Spleen (tissue), 11 donors: ENCODE measurements around the gene BANP. TPM values are rescaled to one million over a fixed set of nuclear protein-coding genes. Genes with fewer than 3 reads are reported as not detected.

Experiments used
- DNase-seq: peaks from one replicate; pipeline ENCODE4 v3.0.0-alpha.2; 2020
- H3K27ac ChIP-seq, 8 donors: fragments of 200-600 bp; sonication (generic) in 7 of 8; 1 replicate in 4 of 8; 2 replicates in 4 of 8; pipeline versions ENCODE4 v1.5.0 to v1.8.0; 2016 to 2021; ENCODE audit warnings: inconsistent platforms in 4 of 8, mild to moderate bottlenecking in 4 of 8, moderate library complexity in 1 of 8
- H3K27me3 ChIP-seq, 7 donors: fragments of 200-600 bp; sonication (generic) in 6 of 7; replicated peaks in 1 of 7; 1 replicate in 4 of 7; 2 replicates in 3 of 7; pipeline versions ENCODE4 v1.5.0 to v1.8.0; 2016 to 2021; ENCODE audit warnings: inconsistent platforms in 3 of 7, mild to moderate bottlenecking in 1 of 7
- H3K36me3 ChIP-seq, 6 donors: fragments of 200-600 bp; sonication (generic) in 5 of 6; 1 replicate in 4 of 6; 2 replicates in 2 of 6; pipeline versions ENCODE4 v1.5.0 to v1.8.0; 2016 to 2021; ENCODE audit warnings: inconsistent platforms in 2 of 6
- H3K4me1 ChIP-seq, 6 donors: fragments of 200-600 bp; sonication (generic) in 5 of 6; 1 replicate in 3 of 6; 2 replicates in 3 of 6; pipeline versions ENCODE4 v1.5.0 to v1.8.0; 2016 to 2021; ENCODE audit warnings: inconsistent platforms in 3 of 6
- H3K4me3 ChIP-seq, 8 donors: fragments of 200-600 bp; sonication (generic) in 7 of 8; 1 replicate in 4 of 8; 2 replicates in 4 of 8; pipeline versions ENCODE4 v1.5.0 to v1.8.0; 2016 to 2021; ENCODE audit warnings: inconsistent platforms in 4 of 8, mild to moderate bottlenecking in 4 of 8, moderate library complexity in 2 of 8
- H3K9me3 ChIP-seq, 8 donors: fragments of 200-600 bp; sonication (generic) in 7 of 8; 1 replicate in 4 of 8; 2 replicates in 4 of 8; pipeline versions ENCODE4 v1.5.0 to v1.8.0; 2016 to 2021; ENCODE audit warnings: inconsistent platforms in 4 of 8
- POLR2A ChIP-seq, 3 donors: fragments of 450-650 bp; IDR thresholded peaks; one replicate each; pipeline ENCODE4 v1.5.1; 2017; ENCODE audit warnings: antibody characterized with exemption in 3 of 3, mild to moderate bottlenecking in 1 of 3
- POLR2AphosphoS5 ChIP-seq, 3 donors: sonication (generic); formaldehyde crosslinking; IDR thresholded peaks; one replicate each; pipeline ENCODE4 v1.5.1; 2017; ENCODE audit warnings: antibody characterized with exemption in 3 of 3
- WGBS, 5 donors: extraction: QIAGEN DNeasy Blood & Tissue Kit in 3 of 5; methylation state at CpG; one replicate each; pipeline versions ENCODE4 v1.1.5 to v1.1.7; 2013 to 2018; 5-methylcytosine and 5-hydroxymethylcytosine counted together
- intact Hi-C: fragments of 100-400 bp; cut with DNase I; formaldehyde crosslinking; loops from one replicate; pipeline ENCODE4 v1.15.0; 2023; ENCODE audit warnings: low total_unique reads
- polyA plus RNA-seq, 3 donors: library from polyadenylated mRNA; stranded (reverse); fragments of 200-250 nt; gene quantifications; one replicate each; pipeline ENCODE4 v1.2.1, GENCODE V29; 2013
- total RNA-seq, 7 donors: library from RNA; depleted of rRNA in 3 of 7; stranded (reverse); fragments of >200 nt in 3 of 7; fragmentation: NEBNext Ultra II Directional in 4 of 7; extraction: Animal tissue kit (Norgen Biotek cat#: 25700) in 4 of 7; gene quantifications; one replicate each; pipeline versions ENCODE4 v1.1.0 to v1.2.1, GENCODE V29; 2016 to 2021
- TF ChIP-seq, protein P1 (sequence below), 11 experiments: fragments of 200-600 bp in 7 of 11; fragments of 450-650 bp in 4 of 11; sonication (generic) in 4 of 11; IDR thresholded peaks in 8 of 11; conservative IDR thresholded peaks in 3 of 11; 1 replicate in 7 of 11; 2 replicates in 4 of 11; pipeline versions ENCODE4 v1.4.0 to v1.8.0; 2016 to 2021; ENCODE audit warnings: antibody characterized with exemption in 11 of 11, inconsistent platforms in 4 of 11, mild to moderate bottlenecking in 1 of 11
- donor health status: healthy with polysubstance abuse.
- donor health status: DM: no; HTN: no; CAD: no; lungs with moderate emphysema.
- donor health status: DM: no; HTN: no; CAD: no.
- donor health status: Bipolar disorder and iron deficiency.
- donor health status: healthy.
- donor health status: DM: no; HTN: no; CAD: no.
- donor health status: DM: yes; HTN: yes; CAD: no.

Gene BANP
- total and polyA plus RNA-seq, 10 donors = 15.9 to 57.1 (median 42.7) TPM

DNA sequence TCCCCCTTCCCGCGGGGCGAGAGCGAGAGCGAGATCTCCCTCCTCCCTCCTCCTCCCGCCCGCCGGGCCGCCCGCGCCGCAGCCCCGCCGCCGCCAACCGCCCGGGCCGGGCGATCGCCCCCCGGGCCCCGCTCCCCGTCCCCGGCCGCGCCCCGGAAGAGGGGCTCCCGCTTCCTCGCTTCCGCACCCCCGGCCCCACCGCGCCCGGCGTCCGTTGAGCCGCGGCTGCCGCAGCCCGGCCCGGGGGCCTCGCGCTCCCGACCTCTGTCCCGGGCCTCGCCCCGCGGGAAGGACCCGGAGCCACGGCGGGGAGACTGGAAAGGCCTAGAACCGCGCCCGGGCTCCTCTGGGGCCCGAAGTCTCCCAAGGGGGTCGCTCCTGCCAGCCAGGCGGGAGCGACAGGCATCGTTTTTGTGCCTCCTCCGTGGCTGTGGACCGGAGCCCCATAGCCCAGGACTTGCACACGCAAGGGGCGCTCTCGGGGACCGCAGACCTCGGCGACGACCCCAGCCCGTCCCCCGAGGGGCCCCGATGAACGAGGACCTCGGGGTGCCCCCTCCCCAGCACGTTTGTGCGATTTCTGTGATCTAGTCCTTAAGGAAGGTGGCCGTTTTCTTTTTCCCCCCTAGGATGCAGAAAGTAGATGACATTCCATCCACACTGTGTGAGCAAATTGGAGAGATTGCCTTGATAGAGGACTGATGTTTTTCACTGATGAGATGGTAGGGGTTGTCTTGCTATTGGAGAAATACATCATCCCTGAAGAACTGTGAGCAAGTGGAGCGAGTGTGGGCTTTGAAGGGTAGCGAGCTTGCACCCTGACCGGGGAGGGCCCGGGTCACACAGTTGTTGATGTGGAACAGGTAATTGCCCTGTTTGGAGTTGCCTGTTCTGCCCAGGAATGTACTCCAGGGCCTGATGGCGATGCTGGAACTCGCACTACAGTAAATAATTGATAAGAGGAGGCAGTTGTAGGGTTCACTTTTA, 611 bp downstream of the BANP start:
- Histone ChIP-seq H3K4me1 (peaks cover 47 to 82% (median 59%) of the 10 kb centered on the region in 6 donors), H3K4me3 (peak overlapping the region; percentile 67 to 95 (median 78)), H3K27me3 (no peaks in the 10 kb centered on the region), H3K9me3 (no peaks in the 10 kb centered on the region), H3K36me3 (peaks cover 0 to 28% (median 0%) of the 10 kb centered on the region in 6 donors), H3K27ac (peak overlapping the region; percentile 91 to 98 (median 96))
- intact Hi-C loops = no loop called here
- WGBS, 5 donors = 3 to 6% (median 4%) methylated on average over 22 to 82 of the region's 82 CpGs
- DNase-seq = no peak
- TF ChIP-seq POLR2A (IDR thresholded peaks at IDR 0.05) = peak in 1 of 3 donors; percentile 34
- no peak for TF ChIP-seq POLR2AphosphoS5 (IDR thresholded peaks at IDR 0.05)
- TF ChIP-seq, protein P1, sequence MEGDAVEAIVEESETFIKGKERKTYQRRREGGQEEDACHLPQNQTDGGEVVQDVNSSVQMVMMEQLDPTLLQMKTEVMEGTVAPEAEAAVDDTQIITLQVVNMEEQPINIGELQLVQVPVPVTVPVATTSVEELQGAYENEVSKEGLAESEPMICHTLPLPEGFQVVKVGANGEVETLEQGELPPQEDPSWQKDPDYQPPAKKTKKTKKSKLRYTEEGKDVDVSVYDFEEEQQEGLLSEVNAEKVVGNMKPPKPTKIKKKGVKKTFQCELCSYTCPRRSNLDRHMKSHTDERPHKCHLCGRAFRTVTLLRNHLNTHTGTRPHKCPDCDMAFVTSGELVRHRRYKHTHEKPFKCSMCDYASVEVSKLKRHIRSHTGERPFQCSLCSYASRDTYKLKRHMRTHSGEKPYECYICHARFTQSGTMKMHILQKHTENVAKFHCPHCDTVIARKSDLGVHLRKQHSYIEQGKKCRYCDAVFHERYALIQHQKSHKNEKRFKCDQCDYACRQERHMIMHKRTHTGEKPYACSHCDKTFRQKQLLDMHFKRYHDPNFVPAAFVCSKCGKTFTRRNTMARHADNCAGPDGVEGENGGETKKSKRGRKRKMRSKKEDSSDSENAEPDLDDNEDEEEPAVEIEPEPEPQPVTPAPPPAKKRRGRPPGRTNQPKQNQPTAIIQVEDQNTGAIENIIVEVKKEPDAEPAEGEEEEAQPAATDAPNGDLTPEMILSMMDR (IDR thresholded peaks at IDR 0.05 in 8 of 11, conservative IDR thresholded peaks at IDR 0.05 in 3 of 11) = peak in 1 of 11 experiments; percentile 5

DNA sequence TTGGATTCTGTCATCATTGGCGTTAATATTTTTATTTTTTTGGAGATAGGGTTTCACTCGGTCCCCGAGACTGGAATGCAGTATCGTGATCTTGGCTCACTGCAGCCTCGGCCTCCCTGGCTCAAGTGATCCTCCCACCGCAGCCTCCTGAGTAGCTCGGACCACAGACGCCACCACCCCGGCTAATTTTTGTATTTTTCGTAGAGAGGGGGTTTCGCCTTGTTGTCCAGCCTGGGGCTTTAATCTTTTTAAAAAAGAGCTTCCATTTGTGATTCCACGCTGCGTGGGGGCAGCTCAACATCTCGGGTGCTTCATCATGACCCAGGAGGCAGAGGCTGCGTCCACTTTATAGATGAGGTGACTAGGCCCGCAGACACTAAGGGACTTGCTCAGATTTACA, 1.5 kb downstream of the BANP start:
- Histone ChIP-seq H3K27me3 (no peaks in the 10 kb centered on the region), H3K9me3 (no peaks in the 10 kb centered on the region), H3K36me3 (peaks cover 0 to 37% (median 3%) of the 10 kb centered on the region in 6 donors), H3K27ac (peak overlapping the region in 7 of 8 donors; percentile 91 to 98 (median 97)), H3K4me1 (peaks cover 55 to 88% (median 69%) of the 10 kb centered on the region in 6 donors), H3K4me3 (peak overlapping the region in 6 of 8 donors; percentile 76 to 95 (median 80))
- TF ChIP-seq POLR2A (IDR thresholded peaks at IDR 0.05) (no peak), POLR2AphosphoS5 (IDR thresholded peaks at IDR 0.05) (no peak)
- TF ChIP-seq, protein P1 (IDR thresholded peaks at IDR 0.05 in 8 of 11, conservative IDR thresholded peaks at IDR 0.05 in 3 of 11) = no peak
- 89 to 93% (median 91%) methylated on average over 16 of the region's 16 CpGs for WGBS, 5 donors
- intact Hi-C loops = no loop called here
- DNase-seq = no peak

DNA sequence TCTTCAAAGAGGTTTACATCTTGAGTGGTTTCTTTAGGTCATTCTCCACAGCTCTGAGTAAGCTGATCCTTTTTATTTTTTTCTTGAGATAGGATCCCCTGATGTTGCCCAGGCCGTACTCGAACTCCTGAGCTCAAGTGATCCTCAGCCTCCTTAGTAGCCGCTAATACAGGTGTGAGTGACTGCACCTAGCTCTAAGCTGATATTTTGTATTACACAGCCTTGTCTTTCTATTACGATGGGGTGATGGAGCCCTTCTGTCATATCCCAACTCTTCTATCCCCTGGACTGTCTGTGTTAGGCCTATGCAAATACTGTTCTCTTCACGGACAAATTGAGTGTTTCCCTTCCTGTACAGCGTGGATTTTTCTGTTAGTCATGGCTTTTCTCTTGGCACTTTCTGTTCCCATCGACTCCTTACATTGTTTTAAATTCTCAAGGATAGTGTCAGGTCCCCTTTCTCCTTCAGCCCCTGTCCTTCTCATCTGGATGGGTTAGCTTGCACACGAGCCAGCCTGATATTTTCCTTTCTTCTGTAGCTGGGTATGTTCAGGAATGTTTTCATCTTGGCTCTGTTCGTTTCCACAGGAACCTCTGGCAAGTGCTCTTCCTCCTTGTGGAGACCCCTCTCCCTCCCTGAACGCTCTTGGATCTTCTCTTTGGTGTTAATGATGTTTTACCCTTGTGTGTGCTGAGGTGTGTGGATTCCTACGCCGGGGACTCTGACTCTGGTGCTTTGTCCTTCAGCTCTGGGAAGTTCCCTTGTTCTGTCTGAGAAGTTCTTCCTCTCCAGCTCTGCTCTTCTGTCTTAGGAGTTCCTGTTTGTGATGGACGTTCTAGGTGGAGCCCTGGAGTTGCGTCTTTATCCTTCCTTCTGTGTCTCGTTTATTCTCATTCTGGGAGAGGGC, 2.3 kb downstream of the BANP start:
- TF ChIP-seq POLR2A (IDR thresholded peaks at IDR 0.05) (no peak), POLR2AphosphoS5 (IDR thresholded peaks at IDR 0.05) (peak in 1 of 3 donors; percentile 4)
- TF ChIP-seq, protein P1 (IDR thresholded peaks at IDR 0.05 in 8 of 11, conservative IDR thresholded peaks at IDR 0.05 in 3 of 11) = no peak
- Histone ChIP-seq H3K27me3 (no peaks in the 10 kb centered on the region), H3K4me1 (peaks cover 55 to 88% (median 73%) of the 10 kb centered on the region in 6 donors), H3K36me3 (peaks cover 0 to 39% (median 3%) of the 10 kb centered on the region in 6 donors), H3K27ac (peak overlapping the region; percentile 72 to 98 (median 96)), H3K4me3 (peak overlapping the region in 1 of 8 donors; percentile 59), H3K9me3 (no peaks in the 10 kb centered on the region)
- DNase-seq = no peak
- intact Hi-C loops = no loop called here
- 50 to 64% (median 55%) methylated on average over 15 of the region's 15 CpGs for WGBS, 5 donors
